GM08714 (cell line): ENCODE data around the gene NOTCH3.

Source experiments
- H3K4me3 ChIP-seq: fragments of 200-500 bp; sonication (Bioruptor generic); 2 replicates; pipeline ENCODE4 v1.5.1; 2014; ENCODE audit warnings: mild to moderate bottlenecking, low read length, inconsistent platforms
- ZNF274 ChIP-seq: IDR thresholded peaks from 2 replicates; pipeline ENCODE4 v1.6.1; 2012; ENCODE audit warnings: mild to moderate bottlenecking, low read depth, low read length

The NOTCH3 gene

GRCh38 chr19:15123031-15123890, 77.5 kb downstream of the NOTCH3 start:
- H3K4me3 ChIP-seq, result no peak overlapping the region

GRCh38 chr19:15122331-15123030, 78.3 kb downstream of the NOTCH3 start:
- no peak for TF ChIP-seq ZNF274
- no peak overlapping the region for H3K4me3 ChIP-seq

More at GRCh38 chr19:15123031-15123890, 77.5 kb downstream of the NOTCH3 start:
- TF ChIP-seq ZNF274, result no peak

DNA sequence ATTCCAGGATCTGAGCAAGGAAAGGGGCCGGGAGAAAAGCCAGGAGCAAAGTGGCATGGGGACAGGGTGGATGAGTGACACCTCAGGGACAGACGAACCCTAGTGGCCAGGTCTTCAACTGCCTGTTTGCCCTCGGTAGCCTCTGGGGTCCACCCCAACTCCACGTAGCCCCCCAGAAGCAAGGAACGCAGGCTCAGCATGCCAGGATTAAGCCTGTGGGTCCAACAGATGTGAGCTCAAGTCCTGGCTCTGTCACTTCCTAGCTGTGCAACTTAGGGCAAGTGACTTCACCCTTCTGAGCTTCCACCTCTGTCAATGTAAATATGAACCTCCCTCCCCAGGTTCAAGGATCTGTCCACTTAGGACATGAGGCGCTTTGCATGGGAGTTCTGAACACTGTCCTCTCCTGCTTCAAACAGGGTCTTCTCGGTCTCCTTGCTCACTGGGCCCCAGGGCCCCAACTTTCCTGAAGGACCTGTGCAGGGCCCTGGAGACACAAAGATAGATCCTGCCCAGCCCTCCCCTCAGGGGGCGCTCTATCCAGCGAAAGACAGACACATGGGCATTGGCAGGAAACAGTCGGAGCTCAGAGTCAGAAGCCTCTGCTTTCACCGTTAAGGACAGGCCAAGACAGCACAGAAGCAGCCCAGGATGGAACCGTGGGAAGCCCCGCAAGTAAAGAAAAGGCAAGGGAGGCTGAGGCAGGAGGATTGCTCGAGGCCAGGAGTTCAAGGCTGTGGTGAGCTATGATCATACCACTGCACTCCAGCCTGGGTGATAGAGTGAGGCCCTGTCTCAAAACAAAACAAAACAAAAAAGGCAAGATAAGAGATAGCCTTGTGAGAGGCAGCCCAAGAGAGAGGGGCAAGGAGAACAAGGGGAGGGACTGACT, 80.4 kb downstream of the NOTCH3 start:
- no peak overlapping the region for H3K4me3 ChIP-seq
- TF ChIP-seq ZNF274, result no peak

DNA sequence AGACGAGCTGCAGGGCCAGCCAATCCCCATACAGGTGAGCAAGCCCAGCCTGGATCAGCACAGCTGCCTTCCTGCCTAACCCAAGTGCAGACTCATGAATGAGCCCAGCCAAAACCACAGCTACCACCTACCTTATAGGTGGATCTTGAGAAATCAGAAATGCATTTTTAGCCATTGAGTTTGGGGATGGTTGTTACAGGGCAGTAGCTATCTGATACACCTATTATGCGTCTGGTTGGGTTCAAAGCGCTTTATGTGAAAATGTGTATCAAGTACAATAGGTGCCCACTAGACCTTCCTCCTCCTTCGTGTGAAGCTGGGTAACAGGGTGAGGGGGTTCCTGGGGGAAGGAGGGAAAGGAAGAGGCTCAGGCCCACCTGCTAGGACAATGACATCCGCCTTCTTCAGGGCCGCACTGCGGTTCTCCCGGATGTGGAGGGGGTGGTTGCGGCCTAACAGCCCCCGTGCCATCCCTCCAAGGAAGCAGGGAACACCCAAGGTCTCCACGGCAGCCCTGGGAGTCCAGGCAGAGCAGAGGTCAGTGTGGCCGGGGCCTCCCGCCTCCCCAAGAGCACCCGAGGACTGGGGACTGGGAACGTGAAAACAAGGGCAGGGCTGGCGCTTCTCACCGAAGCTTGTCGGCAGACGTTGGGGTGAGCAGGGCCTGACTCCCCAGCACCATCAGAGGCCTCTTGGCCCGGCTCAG, 81.9 kb downstream of the NOTCH3 start:
- H3K4me3 ChIP-seq, result no peak overlapping the region
- no peak for TF ChIP-seq ZNF274

DNA sequence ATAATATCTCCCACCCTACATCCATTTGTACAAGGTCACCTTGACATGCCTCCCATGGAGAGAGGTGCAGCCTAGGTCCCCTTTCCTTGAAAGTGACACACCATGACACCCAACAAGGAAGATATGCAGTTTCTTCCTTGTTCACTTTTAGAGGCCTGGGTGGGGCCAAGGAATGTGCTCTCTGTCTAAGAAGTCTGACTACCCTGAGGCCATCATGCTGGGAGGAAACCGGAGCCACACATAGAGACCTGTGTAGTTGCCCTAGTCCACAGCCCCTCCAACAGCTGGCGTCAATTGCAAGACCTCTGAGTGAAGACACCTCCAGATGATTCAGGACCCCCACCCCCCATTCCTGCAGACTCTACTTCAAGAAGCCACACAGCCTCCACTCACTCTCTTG, 82.5 kb downstream of the NOTCH3 start:
- no peak for TF ChIP-seq ZNF274
- H3K4me3 ChIP-seq, result no peak overlapping the region

- no peak overlapping the region for H3K4me3 ChIP-seq
- no peak for TF ChIP-seq ZNF274
These were observed 83.9 kb downstream of the NOTCH3 start for GRCh38 chr19:15116856-15117255.

GRCh38 chr19:15115762-15116615, 84.8 kb downstream of the NOTCH3 start:
- TF ChIP-seq ZNF274, result no peak
- H3K4me3 ChIP-seq, result no peak overlapping the region

- no peak for TF ChIP-seq ZNF274
- H3K4me3 ChIP-seq, result no peak overlapping the region
These were observed 85.7 kb downstream of the NOTCH3 start for GRCh38 chr19:15115080-15115479.

GRCh38 chr19:15114153-15114540, 86.6 kb downstream of the NOTCH3 start:
- TF ChIP-seq ZNF274, result no peak
- no peak overlapping the region for H3K4me3 ChIP-seq

- no peak for TF ChIP-seq ZNF274
- no peak overlapping the region for H3K4me3 ChIP-seq
These were observed 87.3 kb downstream of the NOTCH3 start for GRCh38 chr19:15113245-15114152.

DNA sequence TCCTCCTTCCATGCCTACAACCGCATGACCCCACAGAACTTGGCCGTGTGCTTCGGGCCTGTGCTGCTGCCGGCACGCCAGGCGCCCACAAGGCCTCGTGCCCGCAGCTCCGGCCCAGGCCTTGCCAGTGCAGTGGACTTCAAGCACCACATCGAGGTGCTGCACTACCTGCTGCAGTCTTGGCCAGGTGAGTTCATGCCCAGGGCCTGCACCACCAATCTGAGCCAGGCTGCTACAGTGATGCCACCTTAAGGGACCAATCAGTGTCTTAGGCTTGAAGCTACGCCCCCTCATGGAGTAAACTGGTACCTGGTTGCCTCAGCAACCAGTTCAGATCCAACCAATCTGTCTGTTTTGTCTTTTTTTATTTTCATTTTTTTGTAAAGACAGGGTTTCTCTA, 88.4 kb downstream of the NOTCH3 start:
- TF ChIP-seq ZNF274, result no peak
- no peak overlapping the region for H3K4me3 ChIP-seq

DNA sequence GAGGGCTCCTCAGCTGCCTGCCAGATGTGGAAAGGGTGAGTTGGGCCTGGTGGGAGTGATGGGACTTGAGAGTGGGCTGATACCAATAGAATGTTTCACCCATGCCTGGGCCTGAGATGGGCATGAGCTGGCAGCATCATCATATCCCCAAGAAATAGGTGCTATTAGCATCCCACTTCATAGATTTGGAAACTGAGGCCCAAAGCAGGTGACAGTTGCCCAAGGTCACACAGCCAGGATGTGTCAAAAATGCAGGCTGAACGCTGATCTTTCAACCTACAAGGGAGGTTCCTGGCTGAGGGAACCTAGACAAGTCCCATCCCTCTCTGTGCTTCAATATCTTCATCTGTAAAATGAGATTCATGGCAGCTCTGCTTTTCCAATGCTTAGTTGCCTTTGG, 89.0 kb downstream of the NOTCH3 start:
- no peak for TF ChIP-seq ZNF274
- H3K4me3 ChIP-seq, result no peak overlapping the region
